ENCODE measurements around the gene LOXHD1.

DNA sequence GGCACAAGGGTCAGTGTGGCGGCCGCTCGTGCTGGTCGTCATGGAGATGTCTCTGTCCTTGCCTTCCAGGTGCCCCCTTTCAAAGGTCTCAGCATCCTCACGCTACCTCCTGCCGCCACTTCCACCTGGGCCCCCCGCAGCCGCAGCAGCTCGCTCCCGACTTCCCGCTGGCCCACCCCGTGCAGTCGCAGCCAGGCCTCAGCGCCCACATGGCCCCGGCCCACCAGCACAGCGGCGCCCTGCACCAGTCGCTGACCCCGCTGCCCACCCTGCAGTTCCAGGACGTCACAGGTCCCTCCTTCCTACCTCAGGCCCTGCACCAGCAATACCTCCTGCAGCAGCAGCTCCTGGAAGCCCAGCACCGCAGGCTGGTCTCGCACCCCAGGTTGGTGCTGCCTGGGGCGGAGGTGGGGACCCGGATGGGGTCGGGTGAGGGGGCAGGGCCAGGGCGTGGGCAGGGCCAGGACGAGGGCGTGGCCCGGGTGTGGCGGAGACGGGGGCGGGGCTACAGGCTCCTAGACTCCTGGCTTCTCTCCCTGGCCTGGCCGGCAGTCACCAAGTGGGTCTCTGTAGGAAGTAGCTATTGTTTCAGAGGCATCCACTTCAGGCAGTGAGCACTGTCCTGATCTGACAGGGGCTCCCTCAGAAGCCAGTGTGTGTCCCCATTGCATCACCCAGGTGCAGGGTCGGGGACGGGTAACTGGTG is 223.7 kb downstream of the LOXHD1 start:
- TF ChIP-seq POLR2A (IDR thresholded peaks at IDR 0.05): no peak
- TF ChIP-seq, protein P1, sequence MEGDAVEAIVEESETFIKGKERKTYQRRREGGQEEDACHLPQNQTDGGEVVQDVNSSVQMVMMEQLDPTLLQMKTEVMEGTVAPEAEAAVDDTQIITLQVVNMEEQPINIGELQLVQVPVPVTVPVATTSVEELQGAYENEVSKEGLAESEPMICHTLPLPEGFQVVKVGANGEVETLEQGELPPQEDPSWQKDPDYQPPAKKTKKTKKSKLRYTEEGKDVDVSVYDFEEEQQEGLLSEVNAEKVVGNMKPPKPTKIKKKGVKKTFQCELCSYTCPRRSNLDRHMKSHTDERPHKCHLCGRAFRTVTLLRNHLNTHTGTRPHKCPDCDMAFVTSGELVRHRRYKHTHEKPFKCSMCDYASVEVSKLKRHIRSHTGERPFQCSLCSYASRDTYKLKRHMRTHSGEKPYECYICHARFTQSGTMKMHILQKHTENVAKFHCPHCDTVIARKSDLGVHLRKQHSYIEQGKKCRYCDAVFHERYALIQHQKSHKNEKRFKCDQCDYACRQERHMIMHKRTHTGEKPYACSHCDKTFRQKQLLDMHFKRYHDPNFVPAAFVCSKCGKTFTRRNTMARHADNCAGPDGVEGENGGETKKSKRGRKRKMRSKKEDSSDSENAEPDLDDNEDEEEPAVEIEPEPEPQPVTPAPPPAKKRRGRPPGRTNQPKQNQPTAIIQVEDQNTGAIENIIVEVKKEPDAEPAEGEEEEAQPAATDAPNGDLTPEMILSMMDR (IDR thresholded peaks at IDR 0.05): no peak
- TF ChIP-seq POLR2AphosphoS5 (IDR thresholded peaks at IDR 0.05; ENCODE audit: insufficient read depth in 1 of 2, low read depth in 1 of 2): no peak

All from vagina (tissue), 2 donors.